GM23338 (cell line): ENCODE data around the gene CCNQ. TPM values are rescaled to one million over a fixed set of nuclear protein-coding genes. Genes with fewer than 3 reads are reported as not detected.

ENCODE experiments used
- ATAC-seq: fragments of 200-7000 bp; cut with Tn5 transposase; 3 replicates; pipeline ENCODE4 v1.9.1; 2020
- DNase-seq: peaks from one replicate; pipeline ENCODE4 v3.0.0-alpha.2; 2015; ENCODE audit warnings: low spot score
- H2AFZ ChIP-seq: fragments of 200-600 bp; sonication (generic); 2 replicates; pipeline ENCODE4 v1.8.0; 2016; ENCODE audit warnings: antibody characterized with exemption, mild to moderate bottlenecking, moderate library complexity
- H3F3A ChIP-seq: fragments of 200-600 bp; sonication (generic); replicated peaks from 2 replicates; pipeline ENCODE4 v1.8.0; 2017; ENCODE audit warnings: antibody characterized with exemption, mixed run types, low read depth
- H3K27ac ChIP-seq: fragments of 200-600 bp; sonication (generic); 2 replicates; pipeline ENCODE4 v1.6.1; 2016; ENCODE audit warnings: low read depth
- H3K27me3 ChIP-seq: fragments of 200-600 bp; sonication (generic); 2 replicates; pipeline ENCODE4 v1.8.0; 2016; ENCODE audit warnings: mild to moderate bottlenecking, mixed run types, moderate library complexity; ENCODE audit not compliant: insufficient read depth
- H3K36me3 ChIP-seq: fragments of 200-600 bp; sonication (generic); 2 replicates; pipeline ENCODE4 v1.8.0; 2016; ENCODE audit warnings: mild to moderate bottlenecking; ENCODE audit not compliant: insufficient read depth
- H3K4me1 ChIP-seq: fragments of 200-600 bp; sonication (generic); 2 replicates; pipeline ENCODE4 v1.8.0; 2016; ENCODE audit warnings: mild to moderate bottlenecking, moderate library complexity; ENCODE audit not compliant: insufficient read depth
- H3K4me2 ChIP-seq: fragments of 200-600 bp; sonication (generic); 2 replicates; pipeline ENCODE4 v1.7.1; 2017; ENCODE audit warnings: mixed run types
- H3K4me3 ChIP-seq: fragments of 200-600 bp; sonication (generic); 2 replicates; pipeline ENCODE4 v1.6.1; 2016; ENCODE audit warnings: mixed run types
- H3K79me2 ChIP-seq: fragments of 200-600 bp; sonication (generic); replicated peaks from 2 replicates; pipeline ENCODE4 v1.8.0; 2017; ENCODE audit warnings: mild to moderate bottlenecking; ENCODE audit not compliant: insufficient read depth
- H3K9me2 ChIP-seq: fragments of 200-600 bp; sonication (generic); 2 replicates; pipeline ENCODE4 v1.8.0; 2017; ENCODE audit not compliant: insufficient read depth
- H4K20me1 ChIP-seq: fragments of 200-600 bp; sonication (generic); replicated peaks from 2 replicates; pipeline ENCODE4 v1.8.0; 2017; ENCODE audit warnings: mild to moderate bottlenecking; ENCODE audit not compliant: insufficient read depth
- H3K27ac Mint-ChIP-seq: 2 replicates; pipeline ENCODE4 v1.8.0; 2020; ENCODE audit warnings: inconsistent platforms, mild to moderate bottlenecking, moderate library complexity, mixed read lengths
- H3K27me3 Mint-ChIP-seq: 3 replicates; pipeline ENCODE4 v1.8.0; 2022; ENCODE audit warnings: low read depth, mild to moderate bottlenecking, moderate library complexity, mixed read lengths, inconsistent platforms; ENCODE audit not compliant: insufficient read depth, poor library complexity
- H3K36me3 Mint-ChIP-seq: 3 replicates; pipeline ENCODE4 v1.8.0; 2021; ENCODE audit warnings: low read depth, mild to moderate bottlenecking, inconsistent platforms, moderate library complexity, mixed read lengths
- H3K4me1 Mint-ChIP-seq: 3 replicates; pipeline ENCODE4 v1.8.0; 2020; ENCODE audit warnings: mild to moderate bottlenecking, inconsistent platforms, mixed read lengths
- H3K4me3 Mint-ChIP-seq: 3 replicates; pipeline ENCODE4 v1.8.0; 2021; ENCODE audit warnings: moderate library complexity, mild to moderate bottlenecking, inconsistent platforms, mixed read lengths
- H3K9me3 Mint-ChIP-seq: 3 replicates; pipeline ENCODE4 v1.8.0; 2020; ENCODE audit warnings: moderate library complexity, mild to moderate bottlenecking, inconsistent platforms, mixed read lengths
- CREB1 ChIP-seq: fragments of 250-450 bp; sonication (Bioruptor Pico); IDR thresholded peaks from 2 replicates; pipeline ENCODE4 v1.5.0; 2020; ENCODE audit warnings: low read depth, mild to moderate bottlenecking, moderate library complexity
- CTCF ChIP-seq, 2 experiments: fragments of 200-600 bp in 1 of 2; sonication (generic) in 1 of 2; conservative IDR thresholded peaks; 2 replicates each; pipeline versions ENCODE4 v1.5.1 to v1.6.1; 2016 to 2017; ENCODE audit warnings: antibody characterized with exemption in 2 of 2, low read depth in 2 of 2, mild to moderate bottlenecking in 2 of 2, moderate library complexity in 1 of 2
- ETS1 ChIP-seq: IDR thresholded peaks from 2 replicates; pipeline ENCODE4 v1.6.1; 2016; ENCODE audit warnings: antibody characterized with exemption
- EZH2 ChIP-seq: fragments of 200-600 bp; sonication (generic); IDR thresholded peaks from one replicate; pipeline ENCODE4 v1.8.0; 2017; ENCODE audit warnings: antibody characterized with exemption, mild to moderate bottlenecking, low read depth; ENCODE audit not compliant: unreplicated experiment
- EZH2phosphoT487 ChIP-seq: fragments of 200-600 bp; sonication (generic); IDR thresholded peaks from one replicate; pipeline ENCODE4 v1.8.1; 2018; ENCODE audit warnings: antibody characterized with exemption; ENCODE audit not compliant: unreplicated experiment
- NANOG ChIP-seq: IDR thresholded peaks from 2 replicates; pipeline ENCODE4 v1.6.1; 2016; ENCODE audit warnings: antibody characterized with exemption, borderline replicate concordance
- POLR2AphosphoS5 ChIP-seq: IDR thresholded peaks from 2 replicates; pipeline ENCODE4 v1.6.1; 2016; ENCODE audit warnings: antibody characterized with exemption, low read depth
- REST ChIP-seq: IDR thresholded peaks from one replicate; pipeline ENCODE4 v1.6.1; 2018; ENCODE audit warnings: antibody characterized with exemption; ENCODE audit not compliant: unreplicated experiment
- STAT1 ChIP-seq: IDR thresholded peaks from one replicate; pipeline ENCODE4 v1.6.1; 2016; ENCODE audit warnings: antibody characterized with exemption; ENCODE audit not compliant: unreplicated experiment
- ZNF114 ChIP-seq: fragments of 250-450 bp; sonication (Bioruptor Pico); IDR thresholded peaks from 2 replicates; pipeline ENCODE4 v1.5.0; 2020; ENCODE audit warnings: mild to moderate bottlenecking, moderate library complexity
- ZNF331 ChIP-seq: fragments of 250-450 bp; sonication (Bioruptor Pico); IDR thresholded peaks from 2 replicates; pipeline ENCODE4 v1.5.0; 2020; ENCODE audit warnings: low read depth, mild to moderate bottlenecking, moderate library complexity
- ZNF462 ChIP-seq: fragments of 250-450 bp; sonication (Bioruptor Pico); IDR thresholded peaks from 2 replicates; pipeline ENCODE4 v1.5.0; 2020; ENCODE audit warnings: mild to moderate bottlenecking, moderate library complexity
- polyA plus RNA-seq: library from polyadenylated mRNA; unstranded; fragments of >200 nt; fragmentation: Nextera tagmentation; extraction: Ambion mirVana; gene quantifications from 2 replicates; pipeline ENCODE4 v1.2.1, GENCODE V29; 2016
- total RNA-seq: library from RNA; depleted of rRNA; stranded (reverse); fragments of >200 nt; shearing (Covaris generic); gene quantifications from 2 replicates; pipeline ENCODE4 v1.2.3, GENCODE V29; 2014

CCNQ gene
- total and polyA plus RNA-seq, 2 experiments from 2014 or later: 19.4 to 30.2 TPM

GRCh38 chrX:153560466-153560865 is 38.5 kb downstream of the CCNQ start:
- no peak overlapping the region for H3K27ac Mint-ChIP-seq
- no peak for DNase-seq
- H3K4me1 Mint-ChIP-seq: no peaks in the 10 kb centered on the region
- TF ChIP-seq CTCF (conservative IDR thresholded peaks at IDR 0.05; ENCODE audit: low read depth in 2 of 2) (no peak), CREB1 (CRISPR knock-in tag) (no peak), EZH2phosphoT487 (no peak), ETS1 (no peak), ZNF331 (no peak), EZH2 (no peak), ZNF114 (CRISPR knock-in tag) (no peak), NANOG (no peak), POLR2AphosphoS5 (no peak), ZNF462 (CRISPR knock-in tag) (no peak), REST (no peak), STAT1 (no peak)
- Histone ChIP-seq H3K79me2 (no peaks in the 10 kb centered on the region), H3K36me3 (no peaks in the 10 kb centered on the region), H3K9me2 (no peaks in the 10 kb centered on the region), H3K4me3 (no peak overlapping the region), H2AFZ (no peak overlapping the region), H3K4me1 (no peaks in the 10 kb centered on the region), H3K27me3 (no peaks in the 10 kb centered on the region), H3K4me2 (no peak overlapping the region), H3K27ac (no peak overlapping the region), H3F3A (no peaks in the 10 kb centered on the region), H4K20me1 (no peaks in the 10 kb centered on the region)
- no peaks in the 10 kb centered on the region for H3K36me3 Mint-ChIP-seq
- no peak overlapping the region for H3K4me3 Mint-ChIP-seq
- no peak for ATAC-seq
- no peaks in the 10 kb centered on the region for H3K9me3 Mint-ChIP-seq
- H3K27me3 Mint-ChIP-seq: peaks cover 5% of the 10 kb centered on the region
